NCI-H2029 treated with DMSO at 0.1 percent for 48 hours (cell line): ENCODE results near the gene IGF2BP1.
"Not testable (repeated sequence)": the region's sequence is repeated elsewhere in the genome, so short reads cannot be mapped to it uniquely, and the experiment has no call there.

Experiments
- DNase-seq: peaks from one replicate; lab custom pipeline; 2025; lab: John Stamatoyannopoulos, UW

The IGF2BP1 gene

DNA sequence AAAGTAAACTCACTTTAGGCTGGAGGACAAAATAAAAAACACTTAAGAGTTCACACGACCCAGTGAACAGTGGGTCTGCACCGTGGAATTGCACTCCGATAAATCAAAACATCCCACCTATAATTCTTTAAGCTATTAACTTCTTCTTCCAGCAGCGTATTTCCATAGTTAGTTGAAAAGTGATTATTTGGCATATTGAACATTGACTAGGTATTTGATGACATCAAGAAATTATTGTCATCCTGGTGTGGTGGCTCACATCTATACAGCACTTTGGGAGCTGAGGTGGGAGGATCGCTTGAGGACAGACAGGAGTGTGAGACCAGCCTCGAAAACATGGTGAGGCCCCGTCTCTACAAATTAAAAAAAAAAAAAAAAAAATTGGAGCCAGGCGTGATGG, 23.4 kb downstream of the IGF2BP1 start:
- DNase-seq = no peak

DNA sequence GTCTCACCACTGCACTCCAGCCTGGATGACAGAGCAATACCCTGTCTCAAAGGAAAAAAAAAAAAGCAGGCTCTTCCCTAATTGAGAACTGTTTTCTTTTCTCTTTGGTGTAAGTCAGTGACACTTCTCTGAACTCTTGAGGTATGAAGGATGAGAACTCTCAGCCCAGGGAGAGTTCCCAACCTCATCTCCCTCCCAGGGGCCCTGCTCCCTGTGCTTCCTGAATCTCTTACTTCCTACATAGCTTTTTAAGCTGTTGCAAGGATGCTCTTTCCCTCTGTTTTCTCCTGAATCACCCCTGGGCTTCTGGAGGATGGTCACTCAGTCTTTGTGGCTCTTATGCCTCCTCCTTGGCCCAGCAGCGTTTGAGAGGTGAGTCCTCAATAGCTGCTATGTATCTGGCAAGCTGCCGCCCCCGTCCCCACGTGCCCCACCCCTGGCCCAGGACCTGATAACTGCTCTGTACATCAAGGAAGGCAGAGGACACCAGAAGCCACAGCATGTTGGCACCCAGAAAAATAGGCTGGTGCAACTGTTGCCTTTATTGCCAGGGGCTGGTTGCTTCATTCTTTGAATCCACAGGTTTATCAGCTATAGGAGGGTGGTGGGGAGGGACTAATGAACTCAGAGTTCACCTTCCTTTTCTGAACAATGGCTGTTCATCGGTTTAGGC, 24.0 kb downstream of the IGF2BP1 start:
- no peak for DNase-seq

DNA sequence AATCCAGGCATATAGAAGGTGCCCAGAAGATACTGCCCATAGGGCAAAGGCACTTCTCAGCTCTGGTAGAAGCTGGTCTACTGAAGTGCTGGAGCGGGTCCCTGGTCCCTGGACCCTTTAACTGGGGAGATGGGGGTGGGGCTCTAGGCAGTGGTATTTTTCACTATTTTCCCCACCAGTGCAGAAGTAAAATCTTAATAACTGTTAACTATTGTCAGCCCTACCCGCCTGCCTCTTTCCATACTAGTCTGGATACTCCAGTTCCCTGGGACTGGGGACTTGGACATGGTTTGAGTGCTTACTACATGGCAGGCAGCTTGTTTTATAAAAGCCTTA, 24.6 kb downstream of the IGF2BP1 start:
- DNase-seq = no peak

DNA sequence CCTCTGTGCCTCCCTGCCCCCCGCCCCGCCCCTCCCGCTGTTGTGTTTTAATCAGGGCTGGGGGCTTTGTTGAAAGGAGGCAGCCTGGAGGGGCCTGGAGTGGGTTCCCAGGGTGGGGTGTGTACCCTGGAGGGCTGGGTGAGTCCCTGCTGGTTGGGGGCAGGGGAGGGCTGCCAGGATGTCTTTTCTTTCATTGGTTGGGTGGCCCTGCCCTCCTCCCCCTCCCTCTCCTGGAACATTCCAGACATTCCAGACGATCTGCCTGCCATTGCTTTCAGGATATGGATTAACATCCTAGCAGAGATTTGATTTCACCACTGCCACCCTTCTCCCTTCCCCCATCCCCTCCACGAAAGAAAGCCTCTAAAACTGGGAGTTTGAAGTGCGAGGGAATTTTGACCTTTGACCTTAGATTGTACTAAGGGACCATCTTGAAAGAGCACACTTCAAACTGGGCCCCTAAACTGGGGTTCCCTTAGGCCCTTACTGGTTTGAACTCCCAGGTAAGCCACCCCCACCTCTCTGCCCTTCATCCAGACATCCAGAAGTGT, 25.3 kb downstream of the IGF2BP1 start:
- DNase-seq = no peak

DNA sequence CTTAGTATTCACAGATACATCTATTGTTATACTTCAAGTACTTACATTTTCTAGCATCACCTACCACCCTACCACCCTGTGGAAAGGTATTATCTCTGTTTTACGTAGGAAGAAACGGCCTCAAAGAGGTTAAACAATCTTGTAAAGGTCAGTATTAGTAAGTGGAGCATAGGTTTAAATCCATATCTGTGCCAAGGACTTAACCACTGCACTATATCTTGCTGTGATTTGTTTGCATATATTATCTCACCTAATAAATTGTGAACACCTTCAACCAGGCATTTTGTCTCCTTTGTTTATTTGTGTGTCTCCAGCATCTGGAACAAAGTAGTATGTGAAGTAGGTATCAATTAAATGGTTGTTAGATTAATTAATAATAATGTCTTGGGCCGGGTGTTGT, 27.3 kb downstream of the IGF2BP1 start:
- DNase-seq = no peak

DNA sequence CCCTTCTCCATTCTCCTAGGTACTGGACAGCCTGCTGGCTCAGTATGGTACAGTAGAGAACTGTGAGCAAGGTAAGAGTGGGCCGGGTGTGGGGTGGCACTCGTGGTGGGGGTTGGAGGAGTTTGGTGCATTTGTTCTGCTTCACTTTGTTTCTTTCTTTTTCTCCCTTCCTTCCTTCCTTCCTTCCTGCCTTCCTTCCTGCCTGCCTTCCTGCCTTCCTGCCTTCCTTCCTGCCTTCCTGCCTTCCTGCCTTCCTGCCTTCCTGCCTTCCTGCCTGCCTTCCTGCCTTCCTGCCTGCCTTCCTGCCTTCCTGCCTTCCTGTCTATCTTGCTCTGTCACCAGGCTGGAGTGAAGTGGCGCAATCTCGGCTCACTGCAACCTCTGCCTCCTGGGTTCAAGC, 29.3 kb downstream of the IGF2BP1 start:
- not testable (repeated sequence) for DNase-seq

DNA sequence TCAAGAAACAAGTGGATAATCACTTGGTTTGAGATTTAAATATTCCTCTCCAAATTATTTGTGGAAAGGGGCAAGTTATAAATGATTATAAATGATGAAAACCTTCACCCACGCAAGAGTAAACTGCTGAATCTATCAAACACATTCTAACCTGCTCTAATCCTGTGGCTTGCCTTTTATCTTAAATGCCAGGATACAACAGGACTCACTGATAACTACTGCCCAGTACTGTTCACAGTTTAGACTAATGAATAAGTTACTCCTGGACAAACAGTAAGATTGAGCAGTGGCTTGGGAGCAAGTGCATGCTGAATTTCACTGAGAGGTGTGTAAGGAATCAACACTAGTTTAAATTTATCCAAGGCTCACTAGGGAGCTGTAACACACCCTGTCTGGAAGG, 31.1 kb downstream of the IGF2BP1 start:
- no peak for DNase-seq

DNA sequence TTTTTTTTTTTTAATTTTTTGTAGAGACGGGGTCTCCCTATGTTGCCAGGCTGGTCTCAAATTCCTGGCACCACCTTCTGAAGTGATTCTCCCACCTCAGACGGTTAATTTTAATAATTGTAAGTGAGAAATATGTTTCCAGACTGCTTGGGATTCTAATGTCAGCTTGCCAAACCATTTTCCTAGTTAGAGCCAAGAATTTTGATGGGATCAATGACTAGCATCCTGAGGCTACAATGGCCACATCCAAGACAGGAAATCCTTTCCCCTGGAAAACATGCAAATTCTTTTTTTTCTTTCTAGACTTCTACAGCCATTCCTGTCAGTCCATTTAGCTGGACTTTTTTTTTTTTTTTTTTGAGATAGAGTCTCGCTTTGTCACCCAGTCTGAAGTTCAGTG, 32.6 kb downstream of the IGF2BP1 start:
- DNase-seq = no peak

DNA sequence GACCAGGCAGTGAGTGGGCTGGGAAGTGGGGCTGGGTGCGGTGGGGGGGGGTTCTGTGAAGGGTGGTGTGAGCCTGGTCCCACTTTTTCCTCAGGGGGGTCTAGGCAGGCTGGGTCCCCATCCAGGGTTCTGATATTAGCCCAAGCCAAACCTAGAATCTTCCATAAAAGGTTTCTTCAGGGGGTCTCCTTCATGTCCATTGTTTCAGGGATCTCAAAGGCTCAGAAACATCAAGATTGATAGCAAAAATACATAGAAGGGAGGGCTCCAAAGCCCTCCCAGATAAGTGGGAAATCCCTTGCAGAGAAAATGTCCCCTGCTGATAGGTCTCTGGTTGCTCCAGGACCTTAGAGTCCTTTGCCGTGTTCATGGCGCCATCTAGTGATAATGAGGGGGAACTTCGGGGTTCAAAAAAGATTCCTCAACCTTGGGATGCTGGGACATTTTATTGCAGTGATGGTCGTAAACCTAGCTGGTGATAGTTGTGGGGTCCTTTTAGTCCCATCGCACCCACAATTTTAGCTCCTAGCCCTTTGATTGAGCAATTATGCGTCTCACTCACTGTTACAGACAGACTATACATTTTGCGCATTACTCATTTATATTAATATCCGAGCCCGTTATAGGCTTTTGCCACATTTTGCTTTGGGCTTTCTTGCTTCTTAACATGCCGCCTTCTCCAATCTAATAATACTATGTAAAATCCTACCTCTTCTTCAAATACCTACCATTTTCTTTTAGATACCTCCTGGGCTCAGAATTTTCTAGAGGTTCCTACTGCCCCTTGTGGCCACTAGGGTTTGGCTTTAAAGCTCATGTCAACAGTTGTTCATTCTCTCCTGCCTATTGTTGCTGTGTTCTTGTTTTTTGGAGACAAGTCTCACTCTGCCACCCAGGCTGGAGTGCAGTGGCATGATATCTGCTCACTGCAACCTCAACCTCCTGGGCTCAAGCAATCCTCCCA, 35.1 kb downstream of the IGF2BP1 start:
- peak; percentile 15 for DNase-seq

DNA sequence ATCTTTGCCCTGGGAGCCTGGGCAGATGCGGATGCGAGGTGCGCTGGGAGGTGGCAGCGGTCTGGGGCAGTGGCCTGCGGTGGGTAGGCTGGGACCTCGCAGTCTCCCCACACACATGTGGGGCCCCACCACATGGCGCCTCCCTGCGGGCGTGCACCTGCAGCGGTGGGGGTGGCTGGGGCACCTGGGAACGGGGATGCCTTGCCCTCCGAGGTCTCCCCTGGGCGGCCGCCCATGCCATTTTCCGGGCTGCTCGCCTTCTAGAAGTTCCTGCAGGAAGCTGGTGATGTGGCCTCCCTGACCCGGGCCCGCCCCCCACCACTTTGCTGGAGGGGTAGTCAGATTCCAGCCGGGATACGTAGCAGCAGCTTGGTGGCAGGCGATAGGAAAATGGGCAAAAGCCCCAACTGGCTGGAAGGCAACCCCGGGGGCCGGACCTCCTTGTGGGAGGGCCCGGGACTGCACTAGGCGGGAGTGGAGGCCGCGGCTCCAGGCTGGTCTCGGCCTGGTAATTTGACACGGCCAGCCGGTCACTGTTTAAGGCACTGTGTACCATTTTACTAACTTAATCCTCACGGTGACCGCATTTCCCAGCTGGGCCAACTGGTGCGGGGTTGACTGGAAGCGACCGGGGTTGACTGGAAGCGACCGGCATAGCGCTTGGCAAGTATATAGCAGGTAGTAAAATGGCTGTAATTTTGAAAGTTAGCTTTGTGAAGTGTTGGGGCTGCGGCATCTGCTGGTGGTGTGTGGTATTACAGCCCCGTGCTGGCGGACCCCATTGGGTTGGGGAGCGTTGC, 38.5 kb downstream of the IGF2BP1 start:
- DNase-seq = no peak

DNA sequence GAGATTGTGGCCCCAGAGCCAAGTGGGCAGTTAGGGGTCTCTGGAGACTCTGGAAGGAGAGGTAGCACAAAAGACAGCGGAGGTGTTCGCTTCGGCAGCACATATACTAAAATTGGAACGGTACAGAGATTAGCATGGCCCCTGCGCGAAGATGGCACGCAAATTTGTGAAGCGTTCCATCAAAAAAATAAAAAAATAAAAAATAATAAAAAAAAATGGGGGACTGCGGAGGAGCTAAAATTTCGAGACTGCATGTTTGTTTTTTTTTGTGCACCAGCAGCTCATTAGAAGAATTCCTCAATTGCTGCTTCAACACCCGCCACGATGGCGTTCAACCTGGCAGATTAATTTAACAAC, 39.1 kb downstream of the IGF2BP1 start:
- no peak for DNase-seq

DNA sequence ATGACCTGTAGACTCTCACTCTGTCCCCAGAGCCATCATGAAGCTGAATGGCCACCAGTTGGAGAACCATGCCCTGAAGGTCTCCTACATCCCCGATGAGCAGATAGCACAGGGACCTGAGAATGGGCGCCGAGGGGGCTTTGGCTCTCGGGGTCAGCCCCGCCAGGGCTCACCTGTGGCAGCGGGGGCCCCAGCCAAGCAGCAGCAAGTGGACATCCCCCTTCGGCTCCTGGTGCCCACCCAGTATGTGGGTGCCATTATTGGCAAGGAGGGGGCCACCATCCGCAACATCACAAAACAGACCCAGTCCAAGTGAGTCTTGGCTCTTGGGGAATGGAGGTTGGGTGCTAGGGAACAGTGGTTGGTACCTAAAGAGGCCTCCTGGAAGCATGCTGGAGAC, 41.0 kb downstream of the IGF2BP1 start:
- DNase-seq = no peak

DNA sequence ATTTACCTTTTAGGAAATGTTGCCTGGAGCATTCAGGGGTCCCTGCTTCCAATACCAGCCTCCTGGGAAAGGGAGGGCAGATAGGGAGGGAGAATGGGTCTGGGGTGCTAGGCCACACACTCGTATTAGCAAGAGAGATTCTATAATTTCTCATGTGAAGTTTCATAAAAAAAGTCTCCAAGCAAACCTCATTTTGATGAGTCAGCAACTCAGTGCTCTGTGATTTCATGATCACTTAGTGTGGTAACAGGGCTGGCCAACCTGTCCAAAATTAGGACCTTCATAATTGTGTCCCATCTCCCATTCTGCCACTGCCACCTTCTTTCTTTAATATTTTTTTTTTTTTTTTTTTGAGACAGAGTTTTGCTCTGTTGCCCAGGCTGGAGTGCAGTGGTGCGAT, 41.4 kb downstream of the IGF2BP1 start:
- DNase-seq = no peak

DNA sequence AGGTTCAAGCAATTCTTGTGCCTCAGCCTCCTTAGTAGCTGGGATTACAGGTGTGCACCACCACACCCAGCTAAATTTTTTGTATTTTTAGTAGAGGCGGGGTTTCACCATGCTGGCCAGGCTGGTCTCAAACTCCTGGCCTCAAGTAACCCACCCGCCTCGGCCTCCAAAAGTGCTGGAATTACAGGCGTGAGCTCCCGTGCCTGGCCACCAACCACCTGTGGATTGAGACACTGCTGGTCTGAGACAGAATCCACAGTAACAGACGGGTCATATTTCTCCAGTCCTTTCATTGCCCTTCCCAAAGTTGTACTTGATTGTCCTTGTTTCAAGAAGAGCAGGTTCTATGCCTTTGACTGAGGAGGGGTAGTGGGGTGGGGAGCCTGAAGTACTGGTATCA, 42.3 kb downstream of the IGF2BP1 start:
- DNase-seq = not testable (repeated sequence)

DNA sequence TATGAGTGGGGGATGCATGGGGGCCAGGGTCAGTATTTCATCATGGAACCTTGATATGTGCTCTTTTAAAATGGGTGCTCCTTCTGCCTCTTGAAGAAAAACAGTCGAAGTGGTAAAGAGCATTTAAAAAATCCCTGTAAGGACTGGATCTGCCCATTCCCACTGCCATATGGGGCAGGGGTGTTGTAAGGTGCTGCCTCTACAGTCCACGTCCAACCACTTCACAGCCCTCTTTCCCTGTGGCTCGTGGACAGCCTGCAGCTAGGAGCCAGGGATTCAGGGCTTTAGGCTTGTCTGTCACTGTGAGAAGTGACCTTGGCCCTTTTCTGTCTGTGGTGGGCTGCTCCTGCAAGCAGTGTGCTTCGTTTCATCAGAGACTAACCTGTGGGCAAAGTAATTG, 44.3 kb downstream of the IGF2BP1 start:
- no peak for DNase-seq

DNA sequence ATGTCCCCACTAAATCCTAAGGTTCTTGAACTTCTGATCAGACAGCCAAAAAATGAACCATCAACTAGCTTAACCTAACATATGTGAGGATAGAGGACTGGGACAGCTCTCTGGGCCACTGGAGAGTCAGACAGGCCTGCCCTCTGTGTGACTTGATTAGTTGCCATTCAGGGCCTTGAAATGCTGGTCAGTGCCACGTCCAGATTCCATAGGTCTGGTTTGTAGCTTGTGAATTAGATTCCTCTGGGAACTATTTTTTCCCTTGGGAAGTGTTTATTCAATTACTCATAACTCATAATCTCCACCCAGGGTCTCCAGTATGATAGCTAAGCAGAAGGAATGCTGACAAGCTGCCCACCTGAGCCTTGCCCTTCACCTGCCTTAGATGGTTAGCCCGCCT, 48.2 kb downstream of the IGF2BP1 start:
- no peak for DNase-seq

DNA sequence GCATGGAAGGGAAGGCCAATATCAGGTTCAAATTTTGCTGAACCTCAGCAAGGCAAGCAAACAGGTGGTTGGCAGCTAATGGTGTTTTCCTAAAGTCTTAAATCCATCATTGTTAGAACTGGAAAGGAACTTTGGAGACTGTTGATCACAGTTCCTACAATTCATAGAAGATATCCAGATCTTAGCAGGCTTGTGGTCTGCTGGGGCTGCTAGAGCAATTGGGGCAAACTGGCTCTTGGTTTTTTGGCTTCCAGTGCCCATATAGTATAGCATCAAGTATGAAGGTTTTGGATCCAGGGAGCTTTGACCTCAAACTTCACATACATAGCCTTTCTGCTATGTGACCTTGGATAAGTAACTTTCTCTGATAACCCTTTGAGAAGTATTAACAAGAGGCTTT, 49.7 kb downstream of the IGF2BP1 start:
- DNase-seq = no peak

DNA sequence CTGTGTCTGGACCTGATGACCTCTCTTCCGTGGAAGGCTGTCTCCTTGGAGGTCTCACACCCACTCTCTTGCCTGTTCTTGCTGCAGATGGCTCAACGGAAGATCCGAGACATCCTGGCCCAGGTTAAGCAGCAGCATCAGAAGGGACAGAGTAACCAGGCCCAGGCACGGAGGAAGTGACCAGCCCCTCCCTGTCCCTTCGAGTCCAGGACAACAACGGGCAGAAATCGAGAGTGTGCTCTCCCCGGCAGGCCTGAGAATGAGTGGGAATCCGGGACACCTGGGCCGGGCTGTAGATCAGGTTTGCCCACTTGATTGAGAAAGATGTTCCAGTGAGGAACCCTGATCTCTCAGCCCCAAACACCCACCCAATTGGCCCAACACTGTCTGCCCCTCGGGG, 52.1 kb downstream of the IGF2BP1 start:
- DNase-seq = no peak

DNA sequence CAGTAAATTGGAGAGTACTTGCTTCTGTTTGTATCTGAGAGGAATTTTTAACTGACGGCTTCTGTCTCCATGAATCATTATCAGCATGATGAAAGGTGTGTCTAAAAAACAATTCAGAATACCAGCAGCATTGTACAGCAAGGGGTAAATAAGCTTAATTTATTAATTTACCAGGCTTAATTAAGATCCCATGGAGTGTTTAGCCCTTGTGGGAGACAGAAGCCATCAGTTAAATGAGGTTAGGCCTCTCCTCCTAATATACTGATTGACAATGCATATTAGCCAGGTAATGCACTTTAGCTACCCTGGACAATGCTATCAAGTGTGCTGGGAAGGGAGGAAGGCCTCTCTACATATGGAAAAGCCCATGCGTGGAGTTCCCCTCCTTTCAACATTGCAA, 53.4 kb downstream of the IGF2BP1 start:
- DNase-seq = no peak

DNA sequence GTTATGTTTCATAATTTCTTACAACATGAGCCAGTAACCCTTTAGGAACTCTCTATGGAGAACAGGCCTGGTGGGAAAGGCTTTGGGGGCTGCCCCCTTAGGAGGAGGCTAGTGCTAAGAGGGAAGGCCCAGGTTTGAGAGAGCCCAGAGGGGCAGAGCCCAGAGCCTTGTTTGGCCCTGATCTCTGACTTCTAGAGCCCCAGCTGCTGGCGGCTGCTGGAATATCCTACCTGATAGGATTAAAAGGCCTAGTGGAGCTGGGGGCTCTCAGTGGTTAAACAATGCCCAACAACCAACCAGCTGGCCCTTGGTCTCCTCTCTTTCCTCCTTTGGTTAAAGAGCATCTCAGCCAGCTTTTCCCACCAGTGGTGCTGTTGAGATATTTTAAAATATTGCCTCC, 54.1 kb downstream of the IGF2BP1 start:
- DNase-seq = no peak

DNA sequence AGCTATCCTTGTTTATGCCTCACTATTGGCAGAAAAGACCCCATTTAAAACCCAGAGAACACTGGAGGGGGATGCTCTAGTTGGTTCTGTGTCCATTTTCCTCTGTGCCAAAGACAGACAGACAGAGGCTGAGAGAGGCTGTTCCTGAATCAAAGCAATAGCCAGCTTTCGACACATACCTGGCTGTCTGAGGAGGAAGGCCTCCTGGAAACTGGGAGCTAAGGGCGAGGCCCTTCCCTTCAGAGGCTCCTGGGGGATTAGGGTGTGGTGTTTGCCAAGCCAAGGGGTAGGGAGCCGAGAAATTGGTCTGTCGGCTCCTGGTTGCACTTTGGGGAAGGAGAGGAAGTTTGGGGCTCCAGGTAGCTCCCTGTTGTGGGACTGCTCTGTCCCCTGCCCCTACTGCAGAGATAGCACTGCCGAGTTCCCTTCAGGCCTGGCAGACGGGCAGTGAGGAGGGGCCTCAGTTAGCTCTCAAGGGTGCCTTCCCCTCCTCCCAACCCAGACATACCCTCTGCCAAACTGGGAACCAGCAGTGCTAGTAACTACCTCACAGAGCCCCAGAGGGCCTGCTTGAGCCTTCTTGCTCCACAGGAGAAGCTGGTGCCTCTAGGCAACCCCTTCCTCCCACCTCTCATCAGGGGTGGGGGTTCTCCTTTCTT, 56.1 kb downstream of the IGF2BP1 start:
- DNase-seq = no peak
